CD4-positive, alpha-beta T cell treated with Interleukin-4 for 4 hours (primary cell): ENCODE measurements around the gene SUN2.

Source experiments
- DNase-seq: peaks from one replicate; pipeline ENCODE4 v3.0.0-alpha.2; 2020

Gene SUN2

GRCh38 chr22:38734421-38735100 lies 21.2 kb downstream of the SUN2 start:
- no peak for DNase-seq

GRCh38 chr22:38733724-38734381 lies 21.9 kb downstream of the SUN2 start:
- no peak for DNase-seq

DNA sequence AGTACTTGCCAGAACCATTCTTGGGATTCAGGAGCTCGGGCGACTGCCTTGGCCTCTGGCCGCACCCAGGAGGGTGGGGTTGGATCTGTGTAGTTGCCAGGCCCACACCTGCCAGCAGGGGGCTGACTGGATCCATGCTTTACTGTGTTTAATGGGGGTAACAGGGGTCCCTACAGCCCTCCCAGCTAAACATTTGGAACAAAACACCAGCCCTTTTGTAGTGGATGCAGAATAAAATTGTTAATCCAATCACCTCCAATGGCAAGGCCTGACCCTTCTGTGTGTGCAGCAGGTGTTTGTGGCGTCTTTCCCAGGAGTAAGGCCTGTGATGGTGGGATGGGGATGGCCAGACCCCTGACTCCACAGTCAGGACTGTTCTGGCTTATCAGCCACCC lies 22.5 kb downstream of the SUN2 start:
- DNase-seq, result peak; percentile 53

GRCh38 chr22:38732251-38732815 lies 23.5 kb downstream of the SUN2 start:
- DNase-seq, result no peak

DNA sequence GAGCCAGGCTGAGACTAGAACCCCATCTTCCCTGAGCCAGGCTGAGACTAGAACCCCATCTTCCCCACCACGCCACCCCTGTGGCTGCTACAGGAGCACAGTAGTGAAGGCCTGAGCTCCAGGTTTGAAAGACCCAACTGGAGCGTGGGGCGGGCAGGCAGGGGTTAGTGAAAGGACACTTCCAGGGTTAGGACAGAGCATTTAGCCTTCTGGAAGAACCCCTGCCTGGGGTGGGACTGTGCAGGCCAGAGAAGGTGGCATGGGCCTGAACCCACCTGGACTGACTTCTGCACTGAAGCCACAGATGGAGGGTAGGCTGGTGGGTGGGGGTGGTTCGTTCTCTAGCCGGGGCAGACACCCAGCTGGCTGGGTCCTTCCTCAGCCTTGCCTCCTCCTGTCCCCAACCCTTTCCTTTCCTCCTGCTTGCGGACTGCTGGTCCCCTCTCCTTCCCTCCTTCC lies 24.1 kb downstream of the SUN2 start:
- no peak for DNase-seq

DNA sequence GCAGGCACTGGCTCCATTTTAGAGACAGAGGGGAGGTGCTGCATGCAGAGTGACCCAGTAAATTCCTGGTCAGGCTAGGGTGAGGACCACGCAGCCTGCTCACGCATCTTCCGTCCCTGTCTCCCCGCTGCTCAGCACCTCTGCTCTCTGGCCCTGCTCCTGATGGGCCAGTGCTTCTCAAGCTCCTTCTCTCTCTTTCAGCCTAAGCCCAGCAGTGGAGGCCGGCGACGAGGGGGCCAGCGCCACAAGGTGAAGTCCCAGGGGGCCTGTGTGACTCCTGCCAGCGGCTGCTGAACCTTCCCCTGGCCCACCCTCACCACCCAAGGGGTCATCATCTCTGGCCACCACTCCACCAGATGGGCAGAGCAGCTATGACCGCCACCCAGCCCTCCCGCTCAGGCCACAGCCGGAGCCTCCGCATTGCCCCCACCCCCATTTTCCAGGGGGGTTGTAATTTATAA lies 25.4 kb downstream of the SUN2 start:
- no peak for DNase-seq

DNA sequence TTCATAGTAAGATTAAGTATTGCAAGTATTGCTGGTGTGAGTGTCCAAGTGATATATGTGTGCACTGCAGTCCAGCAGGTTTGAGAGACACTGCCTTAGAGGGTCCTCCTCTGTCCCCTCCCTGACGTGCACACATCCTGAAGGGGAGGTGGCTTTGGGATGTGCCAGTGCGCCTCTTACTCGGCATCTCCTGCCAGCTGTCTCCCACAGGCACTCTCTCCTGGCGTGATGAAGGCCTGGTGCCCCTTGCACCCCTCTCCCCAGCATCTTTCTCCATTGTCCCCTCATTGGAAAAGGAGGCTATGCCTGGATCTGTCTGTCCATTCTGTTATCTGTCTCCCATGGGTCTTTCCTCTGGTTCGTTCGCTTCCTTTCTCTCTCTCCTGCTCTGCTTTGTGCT lies 25.9 kb downstream of the SUN2 start:
- no peak for DNase-seq

- DNase-seq, result no peak
These were observed 26.7 kb downstream of the SUN2 start for GRCh38 chr22:38728871-38729796.

GRCh38 chr22:38727530-38728451 lies 28.0 kb downstream of the SUN2 start:
- no peak for DNase-seq

- DNase-seq, result no peak
These were observed 28.7 kb downstream of the SUN2 start for GRCh38 chr22:38727123-38727522.

DNA sequence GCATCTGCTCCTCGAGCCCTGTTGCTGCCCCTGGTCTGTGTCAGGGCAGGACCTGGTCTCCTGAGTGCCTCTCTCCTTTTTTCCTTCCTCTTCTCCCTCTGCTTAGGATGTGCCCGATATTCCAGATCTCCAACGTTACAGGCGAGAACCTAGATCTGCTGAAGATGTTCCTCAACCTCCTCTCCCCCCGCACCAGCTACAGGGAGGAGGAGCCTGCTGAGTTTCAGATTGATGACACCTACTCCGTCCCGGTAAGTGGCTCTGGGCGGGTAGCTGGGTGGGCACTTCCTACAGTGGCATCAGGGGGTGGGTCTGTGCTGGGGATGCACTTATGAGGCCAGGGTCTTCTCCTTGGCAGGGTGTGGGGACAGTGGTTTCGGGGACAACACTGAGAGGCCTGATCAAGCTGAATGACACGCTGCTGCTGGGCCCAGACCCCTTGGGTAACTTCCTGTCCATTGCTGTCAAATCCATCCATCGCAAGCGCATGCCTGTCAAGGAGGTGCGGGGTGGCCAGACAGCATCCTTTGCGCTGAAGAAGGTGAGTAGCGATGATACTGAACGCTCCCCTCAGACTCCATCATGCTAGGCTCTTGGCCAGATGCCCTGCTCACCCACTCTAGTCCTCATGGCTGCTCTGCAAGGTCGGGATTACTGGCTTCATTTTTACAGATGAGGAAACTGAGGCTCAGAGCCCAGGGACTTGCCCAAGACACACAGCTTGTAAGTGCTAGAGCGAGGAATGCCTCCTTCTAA lies 29.7 kb downstream of the SUN2 start:
- DNase-seq, result no peak

GRCh38 chr22:38724926-38725571 lies 30.7 kb downstream of the SUN2 start:
- DNase-seq, result peak; percentile 48

DNA sequence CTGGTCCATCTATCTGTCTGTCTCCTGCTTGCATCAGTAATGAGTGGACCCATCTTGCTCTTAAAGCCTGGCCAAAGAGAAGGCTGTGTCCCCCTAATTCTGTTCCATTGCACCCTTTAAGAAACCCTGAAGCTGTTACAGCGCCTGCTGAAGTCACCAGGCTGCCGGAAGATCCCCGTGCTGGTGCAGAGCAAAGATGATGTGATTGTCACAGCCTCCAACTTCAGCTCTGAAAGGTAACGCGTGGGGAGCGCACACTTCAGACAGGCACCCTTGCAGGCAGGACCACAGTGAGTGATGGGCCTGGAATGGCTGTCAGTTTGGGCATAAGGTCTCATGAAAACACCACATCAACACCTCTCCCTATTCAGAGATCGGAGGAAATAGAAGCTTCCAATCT lies 31.6 kb downstream of the SUN2 start:
- no peak for DNase-seq

DNA sequence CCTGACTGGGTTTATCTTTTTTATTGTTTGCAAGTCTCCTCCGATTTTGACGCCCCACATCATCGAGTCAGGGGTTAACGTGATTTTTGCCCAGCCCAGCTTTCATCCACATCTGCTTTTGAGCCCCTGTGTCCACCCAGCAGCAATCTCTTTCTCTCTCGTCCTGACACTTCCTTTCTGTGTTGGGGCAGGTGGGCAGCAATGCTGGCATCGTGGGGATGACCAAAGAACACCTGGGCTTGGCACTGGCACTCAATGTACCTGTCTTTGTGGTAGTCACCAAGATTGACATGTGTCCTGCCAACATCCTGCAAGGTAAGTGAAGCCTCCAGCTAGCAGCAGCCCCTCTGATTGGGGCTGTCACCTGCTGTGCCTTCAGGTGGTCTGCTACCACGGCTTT lies 34.2 kb downstream of the SUN2 start:
- DNase-seq, result no peak

GRCh38 chr22:38720350-38720749 lies 35.4 kb downstream of the SUN2 start:
- DNase-seq, result no peak

- DNase-seq, result no peak
These were observed 36.6 kb downstream of the SUN2 start for GRCh38 chr22:38719196-38719595.

DNA sequence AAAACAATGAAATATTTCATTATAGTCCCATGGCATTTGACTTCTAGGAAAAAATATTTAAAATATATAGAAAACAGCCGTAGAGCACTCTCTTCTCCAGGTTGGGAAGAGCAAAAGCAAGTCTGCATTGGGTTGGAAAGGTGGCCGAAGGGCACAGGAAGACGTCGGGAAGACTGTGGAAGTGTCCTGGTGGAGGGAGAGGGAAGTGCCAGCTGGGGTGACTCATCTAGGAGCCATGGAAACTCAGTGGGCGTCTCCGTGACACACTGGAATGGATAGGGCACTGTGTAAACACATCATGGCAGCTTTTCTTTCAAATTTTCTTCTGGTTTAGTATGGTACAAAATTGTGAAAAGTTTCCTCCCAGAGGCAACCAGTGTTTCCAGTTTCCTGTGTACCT lies 37.4 kb downstream of the SUN2 start:
- no peak for DNase-seq

DNA sequence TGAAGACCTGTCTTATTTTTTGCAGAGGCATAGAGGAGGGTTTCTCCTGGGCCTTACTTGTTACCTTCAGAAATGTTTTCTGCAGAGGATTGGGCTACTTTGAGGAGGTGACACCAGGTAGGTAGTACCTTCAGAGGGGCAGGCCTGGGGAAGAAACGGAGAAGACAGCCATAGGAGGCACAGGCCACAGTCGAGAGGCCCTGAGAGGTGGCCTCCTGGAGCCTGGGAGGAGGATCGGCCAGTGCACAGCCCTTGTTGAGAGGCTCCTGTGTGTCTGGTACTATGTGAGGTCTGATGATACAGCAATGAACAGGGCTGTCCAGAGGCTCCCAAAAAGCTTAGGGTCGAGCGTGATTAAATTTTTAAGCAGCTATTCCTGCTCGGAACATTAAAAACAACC lies 38.6 kb downstream of the SUN2 start:
- no peak for DNase-seq

- DNase-seq, result no peak
These were observed 39.0 kb downstream of the SUN2 start for GRCh38 chr22:38716826-38717225.

DNA sequence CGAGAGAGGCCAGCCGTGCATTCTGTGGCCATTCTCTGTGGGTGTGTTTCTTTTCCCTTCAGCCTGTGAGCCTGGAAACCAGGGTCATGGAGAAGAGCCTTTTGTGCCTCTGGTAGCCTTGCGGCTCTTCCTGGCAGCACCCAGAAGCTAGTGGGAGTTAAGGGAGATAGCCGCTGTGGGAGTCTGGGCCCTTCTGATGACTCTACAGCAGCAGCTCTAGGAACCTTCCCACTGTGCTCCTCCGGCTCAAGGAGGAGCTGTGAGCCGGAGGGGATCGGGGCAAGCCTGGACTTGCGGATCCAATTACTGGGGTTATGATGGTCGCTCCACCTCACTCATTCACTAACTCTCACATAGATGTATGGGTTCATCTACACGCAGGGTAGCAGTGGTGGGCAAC lies 39.5 kb downstream of the SUN2 start:
- DNase-seq, result no peak

DNA sequence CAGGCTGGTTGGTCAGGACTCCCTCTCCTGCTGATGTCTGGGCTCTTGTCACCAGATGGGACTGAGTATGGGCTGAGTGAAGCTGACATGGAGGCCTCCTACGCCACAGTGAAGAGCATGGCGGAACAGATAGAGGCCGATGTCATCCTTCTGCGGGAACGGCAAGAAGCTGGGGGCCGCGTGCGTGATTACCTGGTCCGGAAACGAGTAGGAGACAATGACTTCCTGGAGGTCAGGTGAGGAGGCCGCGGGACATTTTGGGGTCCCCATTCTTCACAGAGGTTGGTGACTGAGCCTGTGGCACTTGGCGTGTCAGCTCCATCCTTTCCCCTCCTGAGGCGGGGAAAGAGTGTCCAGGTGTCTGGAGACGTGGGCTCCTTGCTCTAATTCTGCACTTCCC lies 39.9 kb downstream of the SUN2 start:
- DNase-seq, result no peak
